ENCODE results near the gene GNAZ. TPM values are rescaled to one million over a fixed set of nuclear protein-coding genes. Genes with fewer than 3 reads are reported as not detected.
"Not testable (repeated sequence)": the region's sequence is repeated elsewhere in the genome, so short reads cannot be mapped to it uniquely, and the experiment has no call there.

GNAZ gene
- total RNA-seq, 1 donor from 2014 or later, result 0.66 TPM

GRCh38 chr22:23044570-23044969 lies 25.7 kb upstream of the GNAZ start:
- intact Hi-C loops (cut with micrococcal nuclease), result no loop called here

- intact Hi-C loops (cut with micrococcal nuclease), result no loop called here
Observed at GRCh38 chr22:23045461-23045860, 24.9 kb upstream of the GNAZ start.

- intact Hi-C loops (cut with micrococcal nuclease), result no loop called here
Observed at GRCh38 chr22:23047265-23047664, 23.1 kb upstream of the GNAZ start.

GRCh38 chr22:23047742-23048141 lies 22.6 kb upstream of the GNAZ start:
- intact Hi-C loops (cut with micrococcal nuclease), result no loop called here

GRCh38 chr22:23050546-23050945 lies 19.8 kb upstream of the GNAZ start:
- intact Hi-C loops (cut with micrococcal nuclease), result not testable (repeated sequence)

GRCh38 chr22:23053051-23053707 lies 17.1 kb upstream of the GNAZ start:
- intact Hi-C loops (cut with micrococcal nuclease), result no loop called here

- intact Hi-C loops (cut with micrococcal nuclease), result no loop called here
Observed at GRCh38 chr22:23053912-23054530, 16.3 kb upstream of the GNAZ start.

GRCh38 chr22:23054531-23055257 lies 15.6 kb upstream of the GNAZ start:
- intact Hi-C loops (cut with micrococcal nuclease), result no loop called here

GRCh38 chr22:23055449-23056179 lies 14.7 kb upstream of the GNAZ start:
- intact Hi-C loops (cut with micrococcal nuclease), result no loop called here

GRCh38 chr22:23057331-23057730 lies 13.0 kb upstream of the GNAZ start:
- intact Hi-C loops (cut with micrococcal nuclease), result no loop called here

- intact Hi-C loops (cut with micrococcal nuclease), result no loop called here
Observed at GRCh38 chr22:23058063-23058462, 12.3 kb upstream of the GNAZ start.

GRCh38 chr22:23058481-23059283 lies 11.6 kb upstream of the GNAZ start:
- intact Hi-C loops (cut with micrococcal nuclease), result no loop called here

- intact Hi-C loops (cut with micrococcal nuclease), result no loop called here
Observed at GRCh38 chr22:23059284-23059948, 10.9 kb upstream of the GNAZ start.

GRCh38 chr22:23060612-23061400 lies 9.5 kb upstream of the GNAZ start:
- intact Hi-C loops (cut with micrococcal nuclease), result no loop called here

GRCh38 chr22:23061471-23062280 lies 8.6 kb upstream of the GNAZ start:
- intact Hi-C loops (cut with micrococcal nuclease), result no loop called here

- intact Hi-C loops (cut with micrococcal nuclease), result no loop called here
Observed at GRCh38 chr22:23062616-23063538, 7.4 kb upstream of the GNAZ start.

- intact Hi-C loops (cut with micrococcal nuclease), result no loop called here
Observed at GRCh38 chr22:23063539-23064380, 6.6 kb upstream of the GNAZ start.
